Mucosa of descending colon (tissue), 3 donors: ENCODE results near the gene NEDD4. TPM values are rescaled to one million over a fixed set of nuclear protein-coding genes. Genes with fewer than 3 reads are reported as not detected.

Experiments
- ATAC-seq: fragments of 200-7000 bp; cut with Tn5 transposase; one replicate; pipeline ENCODE4 v1.9.1; 2020; ENCODE audit warnings: mild to moderate bottlenecking, moderate library complexity
- DNase-seq, 3 donors: peaks; one replicate each; pipeline ENCODE4 v3.0.0-alpha.2; 2020
- H3K36me3 ChIP-seq: fragments of 200-600 bp; one replicate; pipeline ENCODE4 v1.8.0; 2021; ENCODE audit warnings: low read depth, mild to moderate bottlenecking
- H3K4me1 ChIP-seq: fragments of 200-600 bp; one replicate; pipeline ENCODE4 v1.8.0; 2021; ENCODE audit warnings: low read depth, mild to moderate bottlenecking
- H3K4me3 ChIP-seq: fragments of 200-600 bp; one replicate; pipeline ENCODE4 v1.8.0; 2021; ENCODE audit warnings: mild to moderate bottlenecking
- H3K9me3 ChIP-seq: fragments of 200-600 bp; one replicate; pipeline ENCODE4 v1.8.0; 2021; ENCODE audit warnings: mild to moderate bottlenecking
- CTCF ChIP-seq: fragments of 200-600 bp; IDR thresholded peaks from one replicate; pipeline ENCODE4 v1.8.0; 2022; ENCODE audit warnings: antibody characterized with exemption, mild to moderate bottlenecking
- intact Hi-C, 2 donors: fragments of 100-400 bp; cut with DNase I in 1 of 2; cut with micrococcal nuclease in 1 of 2; formaldehyde crosslinking; loops; one replicate each; pipeline versions ENCODE4 v1.11.0 to v1.11.1; 2022; cut with DNase I, micrococcal nuclease
- total RNA-seq, 3 donors: library from RNA; stranded (reverse); fragmentation: NEBNext Ultra II Directional in 2 of 3; extraction: Animal tissue kit (Norgen Biotek cat#: 25700) in 2 of 3; gene quantifications; one replicate each; pipeline versions ENCODE4 v1.2.1 to v1.2.4, GENCODE V29; 2021 to 2023
- donor health status: DM: no; HTN: no; CAD: no; lungs with moderate emphysema.
- donor health status: DM: no; HTN: no; CAD: no.
- donor health status: DM: no; HTN: yes; CAD: no.

Gene NEDD4
- total RNA-seq, 3 donors from 2014 or later: 9.3 to 21.5 (median 10.2) TPM

- Histone ChIP-seq H3K36me3 (no peaks in the 10 kb centered on the region), H3K4me3 (no peak overlapping the region), H3K9me3 (no peaks in the 10 kb centered on the region), H3K4me1 (no peaks in the 10 kb centered on the region)
- no peak for TF ChIP-seq CTCF
- ATAC-seq: no peak
- DNase-seq: no peak
- intact Hi-C loops: no loop called here
Observed at GRCh38 chr15:56038015-56038414, 44.6 kb upstream of the NEDD4 start.

DNA sequence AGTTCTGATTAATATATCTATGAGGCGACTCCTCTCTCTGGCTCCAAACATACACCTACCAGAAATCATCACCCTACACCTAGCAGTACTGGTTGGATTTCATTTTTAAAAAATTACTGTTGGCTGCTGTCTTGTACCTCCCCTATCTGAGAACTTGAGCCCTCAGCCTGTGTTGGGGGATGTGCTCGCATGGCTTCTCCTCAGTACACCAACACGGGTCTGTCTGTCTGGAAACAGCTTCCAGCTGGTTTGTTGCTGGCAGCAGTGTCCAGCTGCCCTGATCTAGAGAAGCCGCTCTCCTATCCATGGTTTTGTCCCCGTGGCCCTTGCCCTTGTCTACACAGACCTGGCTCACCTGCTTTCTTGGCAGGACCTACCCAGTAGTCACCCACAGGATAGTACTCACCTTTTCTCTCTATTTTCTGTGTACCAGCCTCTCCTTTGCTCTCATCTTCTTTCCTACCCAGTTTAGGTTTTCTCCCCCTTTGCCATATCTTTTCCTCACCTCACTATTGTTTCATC lies 43.2 kb upstream of the NEDD4 start:
- Histone ChIP-seq H3K9me3 (no peaks in the 10 kb centered on the region), H3K36me3 (no peaks in the 10 kb centered on the region), H3K4me3 (no peak overlapping the region), H3K4me1 (no peaks in the 10 kb centered on the region)
- no peak for ATAC-seq
- DNase-seq: no peak
- intact Hi-C loops: no loop called here
- TF ChIP-seq CTCF: no peak

DNA sequence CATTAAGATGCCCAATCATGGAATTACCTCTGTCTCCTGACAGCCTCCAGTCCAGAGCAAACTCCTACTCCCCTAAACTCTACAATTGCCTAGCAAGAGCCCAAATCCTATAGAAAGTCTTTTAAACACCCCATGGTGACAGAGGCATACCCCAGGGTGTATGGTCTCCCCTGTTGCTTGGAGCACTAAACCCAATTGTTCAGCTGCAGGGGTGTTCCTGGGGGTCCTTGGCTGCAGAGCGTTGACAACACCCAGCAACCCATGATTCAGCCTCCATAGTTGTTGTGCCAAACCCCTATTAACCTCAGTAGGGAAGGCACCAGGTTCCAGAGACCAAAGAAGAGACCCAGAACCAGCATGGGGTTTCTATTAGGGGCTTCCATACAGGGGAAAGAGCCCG lies 41.8 kb upstream of the NEDD4 start:
- ATAC-seq: no peak
- Histone ChIP-seq H3K4me3 (no peak overlapping the region), H3K36me3 (no peaks in the 10 kb centered on the region), H3K4me1 (no peaks in the 10 kb centered on the region), H3K9me3 (no peaks in the 10 kb centered on the region)
- DNase-seq: no peak
- TF ChIP-seq CTCF: no peak
- intact Hi-C loops: no loop called here

DNA sequence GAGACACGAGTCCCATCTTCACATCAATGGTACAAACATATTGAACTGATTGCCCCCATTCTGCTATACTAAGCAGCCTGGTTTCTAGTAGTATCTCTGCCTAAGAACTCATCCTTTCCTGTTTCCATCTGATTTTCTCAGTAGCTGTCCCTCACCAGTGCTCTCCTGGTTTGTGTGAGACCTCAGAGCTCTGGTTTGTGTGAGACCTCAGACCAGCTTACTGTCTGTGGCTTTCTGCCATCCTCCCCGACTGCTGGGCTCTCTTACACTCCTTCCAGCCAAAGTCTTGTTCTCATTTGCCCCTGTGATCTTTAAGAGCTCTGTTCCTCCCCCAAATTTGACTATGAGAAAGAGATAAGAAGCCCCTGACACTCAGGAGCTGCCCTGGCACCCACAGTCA lies 41.1 kb upstream of the NEDD4 start:
- DNase-seq (no peak), ATAC-seq (no peak)
- Histone ChIP-seq H3K9me3 (no peaks in the 10 kb centered on the region), H3K36me3 (no peaks in the 10 kb centered on the region), H3K4me3 (no peak overlapping the region), H3K4me1 (no peaks in the 10 kb centered on the region)
- TF ChIP-seq CTCF: no peak
- intact Hi-C loops: no loop called here

- DNase-seq (no peak), ATAC-seq (no peak)
- TF ChIP-seq CTCF: no peak
- H3K4me1 ChIP-seq: no peaks in the 10 kb centered on the region
- no peak overlapping the region for H3K4me3 ChIP-seq
- no peaks in the 10 kb centered on the region for H3K9me3 ChIP-seq
- intact Hi-C loops: no loop called here
- no peaks in the 10 kb centered on the region for H3K36me3 ChIP-seq
Observed at GRCh38 chr15:56032373-56032772, 39.0 kb upstream of the NEDD4 start.

DNA sequence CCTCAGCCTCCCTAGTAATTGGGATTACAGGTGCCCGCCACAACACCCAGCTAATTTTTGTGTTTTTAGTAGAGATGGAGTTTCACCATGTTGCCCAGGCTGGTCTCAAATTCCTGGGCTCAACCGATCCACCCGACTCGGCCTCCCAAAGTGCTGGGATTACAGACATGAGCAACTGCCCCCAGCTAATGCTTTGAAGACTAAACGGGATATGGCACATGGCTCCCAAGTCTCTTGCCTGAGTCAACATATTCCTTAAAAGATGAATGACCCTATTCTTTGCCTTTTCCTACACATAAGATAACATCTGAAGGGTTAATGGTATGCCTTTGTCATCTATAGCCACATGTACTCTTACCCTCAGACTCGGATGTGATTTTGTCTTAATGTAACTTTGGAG lies 38.4 kb upstream of the NEDD4 start:
- DNase-seq (no peak), ATAC-seq (no peak)
- intact Hi-C loops: no loop called here
- H3K4me3 ChIP-seq: no peak overlapping the region
- H3K36me3 ChIP-seq: no peaks in the 10 kb centered on the region
- H3K4me1 ChIP-seq: no peaks in the 10 kb centered on the region
- TF ChIP-seq CTCF: no peak
- no peaks in the 10 kb centered on the region for H3K9me3 ChIP-seq
